Left cardiac atrium (tissue), 4 donors: Measurements from ENCODE around the gene ZDHHC6. TPM values are rescaled to one million over a fixed set of nuclear protein-coding genes. Genes with fewer than 3 reads are reported as not detected.
A peak's percentile ranks its signal among the peaks of the same experiment; 100 is the strongest.
"Not testable (repeated sequence)": the region's sequence is repeated elsewhere in the genome, so short reads cannot be mapped to it uniquely, and the experiment has no call there.

ENCODE experiments used
- ATAC-seq, 2 donors: fragments of 200-7000 bp; cut with Tn5 transposase; one replicate each; pipeline ENCODE4 v1.9.1; 2020; ENCODE audit warnings: mild to moderate bottlenecking in 2 of 2, moderate library complexity in 2 of 2
- DNase-seq: peaks from one replicate; pipeline ENCODE4 v3.0.0-alpha.2; 2020
- intact Hi-C, 2 donors: fragments of 100-400 bp; cut with DNase I; formaldehyde crosslinking; loops; one replicate each; pipeline versions ENCODE4 v1.14.1 to v1.15.1; 2022 to 2023
- total RNA-seq, 2 donors: library from RNA; stranded (reverse); fragmentation: NEBNext Ultra II Directional; extraction: Animal tissue kit (Norgen Biotek cat#: 25700); gene quantifications; one replicate each; pipeline ENCODE4 v1.2.1, GENCODE V29; 2021
- donor health status: DM: no; HTN: yes; CAD: no.
- donor health status: DM: no; HTN: yes; CAD: no; lungs with severe emphysema.
- donor health status: DM: yes; HTN: yes; CAD: no.
- donor health status: Dilated cardiomyopathy.

Gene ZDHHC6
- total RNA-seq, 2 donors from 2014 or later = 20.3 to 20.6 TPM

DNA sequence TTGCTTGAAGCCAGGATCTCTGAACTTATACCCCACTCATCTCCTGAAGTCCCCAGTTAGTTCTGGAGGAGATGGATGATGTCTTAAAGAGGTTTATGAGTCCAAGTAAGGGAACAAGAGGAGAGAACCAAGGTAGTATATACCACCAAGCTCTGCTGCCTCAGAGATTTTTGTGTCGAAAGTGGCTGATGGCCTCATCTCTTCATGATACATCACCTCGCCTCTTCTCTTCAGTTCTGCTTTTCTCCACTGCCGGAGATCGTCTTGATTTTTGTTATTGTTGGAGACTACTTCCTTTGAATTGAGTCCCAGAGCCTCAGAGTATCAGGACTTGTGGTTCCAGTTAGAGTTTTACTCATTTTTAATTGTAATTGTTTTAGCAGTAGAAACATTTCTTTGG is 2.2 kb upstream of the ZDHHC6 start:
- ATAC-seq (no peak), DNase-seq (no peak)
- intact Hi-C loops = no loop called here

DNA sequence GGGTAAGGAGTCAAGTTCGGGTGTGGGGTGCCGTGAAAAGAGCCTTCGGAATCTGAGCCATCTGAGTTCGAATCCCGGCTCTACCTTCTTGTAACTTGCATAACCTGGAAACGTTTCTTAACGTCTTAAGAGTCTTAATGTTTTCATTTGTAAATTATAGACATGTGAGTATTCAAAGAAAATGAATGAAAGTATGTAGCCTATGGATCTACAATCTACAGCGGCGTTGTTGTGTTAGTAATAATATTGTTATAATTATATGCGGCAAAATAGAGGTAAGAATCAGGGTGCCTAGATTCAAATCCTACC is 860 bp upstream of the ZDHHC6 start:
- intact Hi-C loops = no loop called here
- DNase-seq (no peak), ATAC-seq (no peak)

DNA sequence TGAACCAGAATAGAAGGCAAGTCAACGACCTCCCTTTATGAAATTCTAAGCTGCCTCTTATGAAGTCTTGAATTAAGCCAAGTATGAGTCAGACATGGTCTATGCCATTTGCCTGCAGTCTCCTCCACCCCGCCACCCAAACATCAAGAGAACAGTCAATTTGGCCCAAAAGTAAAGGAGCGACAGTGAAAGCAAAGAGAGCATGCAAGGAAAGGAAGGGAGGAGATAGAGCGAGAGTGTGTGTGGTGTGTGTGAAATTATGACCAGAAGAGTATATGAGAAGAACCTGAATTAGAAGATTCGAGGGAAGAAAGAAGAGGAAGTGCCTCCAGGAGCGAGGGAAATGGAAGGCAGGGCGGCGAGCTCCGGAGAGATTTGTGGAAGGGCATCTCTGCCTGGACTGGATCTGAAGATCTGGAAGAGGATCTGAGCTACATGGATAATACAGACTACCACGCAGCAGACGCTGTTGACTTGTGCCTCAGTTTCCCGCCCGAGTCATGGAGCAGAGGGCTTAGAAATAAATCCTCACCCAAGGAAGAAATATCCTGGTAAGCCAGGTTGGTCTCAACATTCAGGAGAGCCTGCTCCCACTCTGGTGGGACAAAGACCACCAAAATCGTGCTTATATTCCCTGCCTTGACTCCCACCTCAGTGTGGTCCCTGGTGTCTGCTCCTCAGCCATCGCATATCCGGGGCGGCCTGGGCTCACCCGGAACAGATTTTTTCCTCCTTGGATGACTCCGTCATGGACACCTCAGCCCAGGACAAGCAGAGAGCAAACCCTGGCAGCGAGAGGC is 459 bp downstream of the ZDHHC6 start:
- ATAC-seq (peak in 1 of 2 donors; percentile 15), DNase-seq (no peak)
- intact Hi-C loops = no loop called here

DNA sequence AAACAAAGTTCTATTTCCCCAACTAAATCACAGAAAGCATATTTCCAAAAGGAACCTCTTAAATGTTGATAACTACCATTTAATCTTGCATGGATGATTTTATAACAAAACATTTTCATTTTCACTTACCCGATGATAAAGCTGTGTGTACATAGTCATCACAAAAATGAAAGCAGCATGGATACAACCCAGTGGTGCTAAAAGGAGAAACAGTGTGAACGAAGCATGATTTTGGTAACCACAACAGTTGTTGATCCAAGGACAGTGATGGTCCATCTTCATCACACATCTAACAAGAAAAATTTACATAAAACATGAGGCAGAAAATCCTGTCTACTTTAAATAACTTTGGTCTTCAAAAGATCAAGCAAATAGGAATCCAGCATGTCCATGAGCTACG is 4.7 kb downstream of the ZDHHC6 start:
- DNase-seq (no peak), ATAC-seq (no peak)
- intact Hi-C loops = no loop called here

DNA sequence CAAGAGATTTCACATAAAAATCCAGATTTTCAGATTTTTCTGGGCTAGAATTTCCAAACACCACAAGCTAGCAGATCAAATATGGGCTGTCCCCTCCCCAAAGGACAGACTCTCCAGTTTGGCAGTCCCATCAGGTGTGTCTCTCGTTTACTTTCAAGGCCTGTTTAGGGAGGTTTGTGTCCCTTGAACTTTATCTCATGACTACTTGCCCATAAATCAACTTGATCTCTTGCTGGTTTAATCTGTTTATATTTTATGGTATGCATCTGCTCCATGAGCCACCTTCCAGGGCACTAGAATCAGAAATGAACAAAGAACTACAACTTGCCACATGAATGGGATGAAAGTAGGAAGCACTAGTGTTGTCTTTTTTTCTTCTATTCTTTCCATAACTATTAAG is 5.2 kb downstream of the ZDHHC6 start:
- no peak for ATAC-seq
- DNase-seq = no peak
- intact Hi-C loops = no loop called here

DNA sequence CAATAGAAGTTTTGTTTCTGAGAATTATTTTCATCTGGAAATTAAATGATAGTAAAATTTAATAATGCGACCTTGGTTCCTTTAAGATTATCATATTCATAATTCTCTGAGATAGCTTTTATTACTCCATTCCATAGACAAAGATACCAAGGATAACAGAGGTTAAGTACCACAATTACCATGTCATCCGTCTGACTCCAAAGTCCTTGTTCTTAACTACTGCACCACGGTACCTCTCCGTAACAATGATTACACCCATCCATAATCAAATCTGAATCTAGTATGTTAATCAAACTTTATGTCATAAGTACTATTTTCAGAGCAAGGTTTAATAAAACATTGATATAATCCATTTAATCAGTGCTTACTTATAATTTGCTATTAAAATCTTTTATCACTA is 8.4 kb downstream of the ZDHHC6 start:
- no peak for DNase-seq
- ATAC-seq = no peak
- intact Hi-C loops = no loop called here

DNA sequence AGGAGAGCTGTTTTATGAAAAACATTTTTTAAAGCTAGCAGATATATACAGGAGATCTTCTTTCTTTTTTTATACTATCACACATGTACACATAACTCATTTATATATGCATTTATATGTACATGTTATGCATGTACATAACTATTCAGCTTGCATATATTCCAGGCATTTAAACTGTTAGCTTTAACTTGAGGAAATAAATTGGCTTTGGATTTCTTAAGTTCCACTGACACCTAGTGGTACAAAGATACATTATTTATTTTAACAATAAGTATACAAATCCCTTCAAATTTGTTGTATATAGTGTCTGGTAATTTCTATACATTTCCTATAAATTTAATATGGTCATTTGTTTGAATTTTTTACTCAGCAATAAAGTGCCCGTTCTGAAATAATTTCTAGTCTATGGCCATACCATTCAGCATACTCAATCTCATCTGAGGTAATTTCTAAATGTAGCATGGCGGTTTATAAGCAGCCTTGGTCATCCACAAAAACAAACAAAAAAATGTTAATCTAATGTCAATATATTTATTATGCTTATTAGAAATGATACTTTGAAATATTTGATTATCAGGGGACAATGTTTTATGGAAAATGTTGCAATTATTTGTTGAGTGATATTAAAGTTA is 11.6 kb downstream of the ZDHHC6 start:
- DNase-seq = no peak
- intact Hi-C loops = loop anchor here in 1 of 2 donors (5.0 kb wide), 1 partner anchor 118 kb away; no protein-coding TSS in a partner anchor
- no peak for ATAC-seq

DNA sequence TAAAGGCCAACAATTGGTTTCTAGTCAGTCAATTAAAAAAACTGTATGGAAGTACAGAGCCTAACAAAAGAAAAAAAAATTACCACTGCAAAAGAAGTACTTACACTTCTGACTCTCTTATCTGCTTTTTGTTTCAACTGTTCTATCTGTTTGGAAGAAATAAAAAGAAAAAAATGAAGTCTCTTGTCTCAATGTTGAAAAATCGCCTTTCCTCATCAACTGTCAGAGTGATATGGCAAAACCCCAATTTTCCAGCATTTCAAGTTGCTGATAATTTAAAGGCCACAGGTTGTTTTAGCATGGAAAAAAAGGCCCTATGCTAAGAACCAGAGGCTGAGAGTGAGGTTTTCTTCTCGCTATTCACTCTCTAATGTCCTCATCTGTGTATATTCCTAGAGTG is 13.6 kb downstream of the ZDHHC6 start:
- intact Hi-C loops = loop anchor here in 1 of 2 donors (5.0 kb wide), 1 partner anchor 116 kb away; no protein-coding TSS in a partner anchor
- ATAC-seq = no peak

DNA sequence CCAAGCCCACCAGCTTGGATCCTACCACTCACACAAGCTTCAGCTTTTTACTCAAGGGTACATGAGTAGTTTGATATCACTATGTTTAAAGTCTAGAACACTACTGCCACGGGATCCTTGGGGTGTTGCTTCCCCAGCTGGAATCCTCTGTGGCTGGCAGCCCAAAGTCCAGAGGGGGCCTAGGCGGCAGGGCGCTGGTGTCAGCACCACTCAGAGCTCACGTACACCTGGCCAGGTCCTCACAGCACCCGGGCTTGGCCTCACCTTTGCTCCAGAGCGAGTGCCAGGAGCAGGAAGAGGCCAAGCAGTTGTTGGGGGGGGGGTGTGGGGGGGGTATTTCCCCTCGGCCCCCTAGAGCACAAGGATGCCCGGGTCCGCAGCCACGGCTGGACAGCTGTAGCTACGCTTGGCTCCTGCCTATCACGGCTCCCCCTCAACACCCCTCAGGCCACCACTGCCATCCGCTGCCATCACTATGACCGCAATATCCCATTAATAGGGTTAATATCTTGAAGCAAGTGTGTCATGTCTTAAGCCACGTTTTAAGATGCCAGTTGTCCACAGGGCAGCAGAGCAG is 17.0 kb downstream of the ZDHHC6 start:
- DNase-seq (no peak), ATAC-seq (no peak)
- intact Hi-C loops = loop anchor here (5.0 to 10.0 kb wide), 2 partner anchors 112 to 115 kb away; no protein-coding TSS in a partner anchor

More for the DNA sequence above, 13.6 kb downstream of the ZDHHC6 start:
- no peak for DNase-seq

DNA sequence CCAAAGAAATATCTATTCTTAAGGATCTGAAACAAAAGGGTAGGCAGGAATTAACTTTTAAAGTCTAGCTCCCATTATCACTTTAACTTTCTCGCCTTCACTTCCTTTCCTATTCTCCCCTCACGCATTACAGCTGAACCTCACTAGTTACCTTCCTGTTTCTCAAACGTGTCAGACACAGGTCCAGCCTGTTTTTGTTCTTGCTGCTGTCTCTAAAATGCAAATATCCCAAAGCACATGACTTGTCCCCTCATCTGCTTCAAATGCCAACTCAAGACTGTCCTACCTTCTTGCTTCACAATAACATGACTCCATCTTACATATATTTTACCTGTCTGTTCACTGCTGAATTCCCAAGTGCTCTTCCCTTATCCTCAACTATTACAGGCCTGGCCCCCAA is 17.6 kb downstream of the ZDHHC6 start:
- intact Hi-C loops = loop anchor here in 1 of 2 donors (10.0 kb wide), 1 partner anchor 114 kb away; no protein-coding TSS in a partner anchor
- ATAC-seq (no peak), DNase-seq (no peak)

DNA sequence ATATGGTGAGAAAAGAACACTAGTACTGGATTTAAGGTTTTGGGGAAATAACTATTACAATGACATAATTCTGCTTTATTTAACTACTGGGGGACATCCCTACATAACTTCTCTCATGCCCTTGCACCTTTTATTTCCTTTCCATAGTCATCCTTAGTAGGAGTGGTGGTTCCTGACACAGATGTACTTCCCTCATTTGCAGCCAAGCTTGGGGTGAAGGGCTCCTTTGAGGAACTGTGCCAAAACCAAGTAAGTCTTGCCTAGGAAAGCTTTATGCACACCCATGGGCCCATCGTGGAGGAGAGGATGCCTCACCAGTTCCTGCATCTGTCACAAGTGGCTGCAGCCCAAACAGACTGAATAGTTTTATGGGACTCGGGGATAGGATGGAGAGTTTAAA is 20.6 kb downstream of the ZDHHC6 start:
- ATAC-seq (no peak), DNase-seq (no peak)
- intact Hi-C loops = loop anchor here in 1 of 2 donors (10.0 kb wide), 1 partner anchor 111 kb away; no protein-coding TSS in a partner anchor

DNA sequence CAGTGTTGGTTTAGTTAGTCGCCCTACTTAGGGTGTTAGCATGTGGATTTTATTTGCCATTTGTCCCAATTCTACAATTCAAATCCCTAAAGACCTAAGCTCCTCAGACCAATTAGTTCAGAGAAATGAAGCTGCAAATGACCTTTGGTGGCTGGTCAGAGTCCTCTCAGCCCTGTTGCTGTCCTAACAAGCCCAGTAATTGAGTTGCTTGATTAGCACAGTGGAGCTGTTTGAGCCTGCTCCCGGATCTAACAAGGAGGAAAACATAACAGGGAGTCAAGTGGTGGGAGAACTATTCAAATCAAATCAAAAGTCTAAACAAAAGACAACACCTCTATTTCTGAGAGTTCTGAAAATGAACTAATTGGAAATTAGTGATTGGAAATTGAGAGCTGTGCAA is 22.1 kb downstream of the ZDHHC6 start:
- intact Hi-C loops = loop anchor here in 1 of 2 donors (10.0 kb wide), 1 partner anchor 110 kb away; no protein-coding TSS in a partner anchor
- ATAC-seq = no peak
- no peak for DNase-seq

DNA sequence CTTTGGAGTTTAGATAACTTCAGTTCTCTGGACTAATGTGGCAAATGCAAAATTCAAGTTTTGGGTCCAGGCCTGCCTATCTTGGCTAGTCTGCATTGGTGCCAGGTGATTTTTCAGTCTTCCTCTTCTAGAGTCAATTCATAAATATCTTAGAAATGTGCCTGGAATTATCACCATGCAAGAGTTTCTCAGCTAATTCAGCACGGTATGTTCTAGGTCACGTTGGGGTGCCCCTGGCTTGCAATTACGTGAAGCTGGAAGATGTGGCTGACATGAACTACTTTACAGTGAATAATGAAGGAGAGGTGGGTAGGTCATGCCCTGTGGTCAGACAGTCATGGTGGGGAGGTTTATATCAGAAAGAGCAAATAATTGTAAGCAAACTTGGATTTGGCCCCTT is 25.0 kb downstream of the ZDHHC6 start:
- intact Hi-C loops = loop anchor here in 1 of 2 donors (10.0 kb wide), 1 partner anchor 107 kb away; no protein-coding TSS in a partner anchor
- no peak for ATAC-seq
- DNase-seq = no peak

DNA sequence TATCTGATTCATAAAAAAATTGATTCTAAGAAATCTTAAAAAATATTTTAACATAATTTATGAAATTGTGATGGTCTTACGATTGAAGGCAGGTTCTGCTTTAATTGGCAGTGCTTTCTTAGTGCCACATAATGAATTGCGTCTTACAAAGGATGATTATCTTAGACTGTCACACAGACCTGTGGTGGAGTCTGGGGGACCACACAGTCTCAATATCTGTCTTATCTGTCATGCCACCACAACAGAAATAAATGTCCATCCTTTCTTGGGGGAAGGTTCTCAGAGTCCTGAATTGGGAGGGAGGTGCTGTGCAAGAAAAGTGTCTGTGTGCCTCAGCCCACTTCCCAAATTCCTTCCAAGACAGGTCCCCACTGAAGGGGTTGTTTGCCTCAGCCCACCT is 34.0 kb downstream of the ZDHHC6 start:
- intact Hi-C loops = no loop called here
- ATAC-seq (no peak), DNase-seq (no peak)

DNA sequence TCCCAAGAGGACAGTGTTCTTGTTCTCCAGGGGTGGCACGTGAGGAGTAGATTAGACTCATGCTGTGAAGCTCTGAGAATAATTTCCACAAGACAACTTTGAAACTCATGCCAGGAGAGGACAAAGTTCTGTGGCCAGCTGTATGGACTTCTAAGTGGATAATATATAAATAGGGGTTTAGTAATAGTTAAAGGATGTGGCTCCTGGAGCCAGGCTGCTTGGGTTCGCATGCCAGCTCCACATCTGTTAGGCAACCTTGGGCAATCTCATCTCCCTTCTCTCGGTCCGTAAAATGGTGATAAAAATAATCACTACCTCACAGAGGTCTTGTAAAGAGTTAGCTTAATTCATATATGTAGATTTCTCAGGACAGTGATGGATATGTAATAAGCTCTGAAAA is 37.0 kb downstream of the ZDHHC6 start:
- DNase-seq (no peak), ATAC-seq (no peak)
- intact Hi-C loops = no loop called here

DNA sequence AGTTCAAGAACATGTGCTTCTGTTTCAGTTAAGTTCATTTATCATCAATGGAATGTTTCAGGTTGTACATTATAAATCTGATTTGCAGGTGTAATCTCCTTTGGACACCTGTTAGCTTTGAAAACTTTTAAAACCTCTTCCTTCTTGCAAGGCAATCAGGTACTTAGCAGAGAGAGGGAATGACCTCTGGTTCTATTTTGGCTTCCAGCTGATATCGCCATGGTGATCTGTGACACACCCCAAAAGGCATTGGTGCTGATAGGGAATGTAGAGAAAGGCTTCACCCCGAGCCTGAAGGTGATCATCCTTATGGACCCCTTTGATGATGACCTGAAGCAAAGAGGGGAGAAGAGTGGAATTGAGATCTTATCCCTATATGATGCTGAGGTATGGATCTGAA is 37.4 kb downstream of the ZDHHC6 start:
- DNase-seq (no peak), ATAC-seq (no peak)
- intact Hi-C loops = no loop called here

DNA sequence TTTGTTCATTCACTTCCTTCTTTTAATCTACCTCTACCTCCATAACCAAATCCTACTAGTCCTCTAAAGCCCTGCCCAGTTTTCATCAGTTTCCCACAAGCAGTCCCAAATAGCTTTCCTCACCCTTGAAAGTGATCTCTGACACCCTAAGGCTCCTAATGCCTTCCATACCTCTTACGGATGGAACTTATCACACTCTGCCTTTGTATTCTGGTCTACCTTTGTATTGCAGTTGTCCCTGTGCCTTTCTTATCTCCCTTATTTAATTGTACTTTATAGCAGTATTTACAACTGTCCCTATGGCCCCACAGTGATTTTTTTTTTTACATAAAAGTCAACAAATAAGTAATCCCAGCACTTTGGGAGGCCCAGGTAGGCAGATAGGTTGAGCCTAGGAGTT is 39.0 kb downstream of the ZDHHC6 start:
- ATAC-seq (no peak), DNase-seq (no peak)
- intact Hi-C loops = no loop called here

DNA sequence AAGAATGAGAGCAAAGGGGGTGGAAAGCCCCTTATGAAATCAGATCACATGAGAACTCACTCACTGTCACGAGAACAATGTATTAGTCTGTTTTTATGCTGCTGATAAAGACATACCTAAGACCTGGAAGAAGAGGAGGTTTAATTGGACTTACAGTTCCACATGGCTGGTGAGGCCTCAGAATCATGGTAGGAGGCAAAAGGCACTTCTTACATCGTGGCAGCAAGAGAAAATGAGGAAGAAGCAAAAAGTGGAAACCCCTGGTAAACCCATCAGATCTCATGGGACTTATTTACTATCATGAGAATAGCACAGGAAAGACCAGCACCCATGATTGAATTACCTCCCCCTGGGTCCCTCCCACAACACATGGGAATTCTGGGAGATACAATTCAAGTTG is 39.9 kb downstream of the ZDHHC6 start:
- DNase-seq, ATAC-seq, intact Hi-C loops: not testable (repeated sequence)

DNA sequence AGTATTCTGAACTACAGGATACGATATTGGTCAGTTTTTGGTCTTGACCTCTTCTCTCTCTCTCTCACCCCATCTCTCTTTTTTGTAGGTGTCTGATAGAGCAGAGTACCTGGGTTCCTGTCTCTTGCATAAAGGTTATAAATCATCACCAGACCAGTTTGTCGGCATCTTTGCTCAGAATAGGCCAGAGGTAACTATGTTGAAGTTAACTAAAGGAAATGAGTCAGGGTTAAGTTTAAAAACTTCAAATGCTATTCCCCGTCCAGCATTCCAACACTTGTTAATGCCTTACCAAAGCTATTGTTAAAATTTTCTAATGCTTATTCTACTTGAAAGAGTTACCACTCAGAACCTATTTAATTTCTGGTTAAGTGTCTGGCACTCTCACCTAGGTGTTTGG is 42.1 kb downstream of the ZDHHC6 start:
- DNase-seq (no peak), ATAC-seq (no peak)
- intact Hi-C loops = no loop called here

DNA sequence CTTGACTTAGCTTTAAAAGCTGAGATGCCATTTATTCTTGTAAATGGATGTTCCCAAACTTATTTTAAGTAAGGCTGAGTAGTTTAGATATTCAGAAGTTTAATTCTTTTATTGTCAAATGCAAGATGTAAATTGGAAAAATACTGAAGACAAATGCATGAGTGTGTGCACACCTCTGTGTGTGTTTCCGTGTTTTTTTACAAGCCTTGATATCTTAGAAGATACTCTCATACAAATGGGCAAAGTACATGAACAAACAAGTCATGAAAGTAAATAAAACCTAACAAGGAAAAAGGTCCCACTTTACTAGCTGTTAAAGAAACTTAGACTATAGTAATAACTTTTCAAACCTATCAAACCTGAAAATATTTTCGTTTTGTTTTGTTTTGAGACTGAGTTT is 43.8 kb downstream of the ZDHHC6 start:
- intact Hi-C loops = no loop called here
- ATAC-seq (no peak), DNase-seq (no peak)
